OCI-LY3 (cell line): ENCODE measurements around the gene DEFB123.

ENCODE experiments used
- CTCF ChIP-seq: fragments of 200-600, 300-600 bp; sonication (generic); IDR thresholded peaks from 2 replicates; pipeline ENCODE4 v1.5.1; 2014; ENCODE audit warnings: antibody characterized with exemption, low read length, low read depth
- EZH2phosphoT487 ChIP-seq: fragments of 200-600 bp; shearing (Covaris generic); IDR thresholded peaks from 2 replicates; pipeline ENCODE4 v1.6.1; 2018; ENCODE audit warnings: antibody characterized with exemption, mixed run types, low read depth

- TF ChIP-seq CTCF: no peak
- TF ChIP-seq EZH2phosphoT487: no peak
Observed at GRCh38 chr20:31474758-31475427, 34.5 kb downstream of the DEFB123 start, which contains the start of the genes DEFB124 and REM1.
